ENCODE measurements around the gene TMEM186. TPM values are rescaled to one million over a fixed set of nuclear protein-coding genes. Genes with fewer than 3 reads are reported as not detected.

TMEM186 gene
- total and polyA plus RNA-seq, 2 of the 4 experiments (the other 2 are of a cell fraction), result 5.7 to 6.8 TPM

DNA sequence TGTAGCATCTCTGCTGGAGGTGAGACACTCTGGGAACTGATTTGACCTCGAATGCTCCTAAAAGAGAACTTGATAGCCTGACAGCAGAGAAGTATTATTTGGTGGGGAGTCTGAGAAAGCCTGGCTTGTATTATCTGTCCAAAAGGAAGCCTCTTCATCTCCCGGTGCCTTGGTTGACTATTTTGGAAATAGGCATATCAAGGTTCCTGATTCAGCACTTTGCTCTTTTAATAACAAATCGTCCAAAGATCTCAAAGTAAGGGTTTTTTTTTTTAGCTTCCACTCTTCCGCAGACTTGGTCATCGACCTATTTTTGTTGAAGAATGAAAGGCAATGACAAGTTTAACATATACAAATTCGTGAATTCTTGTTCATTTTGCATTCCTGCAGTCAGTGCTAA, 14.8 kb downstream of the TMEM186 start:
- no peak overlapping the region for H3K23ac ChIP-seq (ENCODE audit: low read depth, low read length)
- no peaks in the 10 kb centered on the region for H3K4me1 ChIP-seq (ENCODE audit: control insufficient read depth, insufficient read depth, low read length)
- ATAC-seq (ENCODE audit: low read depth) (no peak), DNase-seq (peak; percentile 6)
- H2AK5ac ChIP-seq (ENCODE audit: low read depth, low read length), result no peak overlapping the region
- no peak overlapping the region for H2BK120ac ChIP-seq (ENCODE audit: low read depth, low read length)
- no peak overlapping the region for H3K9ac ChIP-seq (ENCODE audit: low read depth, low read length)
- H3K4me3 ChIP-seq (ENCODE audit: insufficient read depth, low read depth, low read length), result no peak overlapping the region
- no peaks in the 10 kb centered on the region for H3K9me3 ChIP-seq (ENCODE audit: control insufficient read depth, insufficient read depth, low read length)
- H3K27me3 ChIP-seq (ENCODE audit: control insufficient read depth, insufficient read depth, low read length), result peaks cover 1% of the 10 kb centered on the region
- H4K8ac ChIP-seq (ENCODE audit: low read depth in 2 of 2, low read length in 2 of 2), result no peak overlapping the region
- H3K79me1 ChIP-seq (ENCODE audit: low read depth in 1 of 2, low read length in 2 of 2), result no peaks in the 10 kb centered on the region
- H4K91ac ChIP-seq (ENCODE audit: insufficient read depth, low read depth, low read length), result no peak overlapping the region
- intact Hi-C loops (cut with micrococcal nuclease) (no loop called here), in situ Hi-C loops (cut with MboI; ENCODE audit: low sequenced_read_pairs) (no loop called here), dilution Hi-C loops (cut with HindIII; ENCODE audit: low sequenced_read_pairs, unreplicated experiment) (no loop called here)
- H2AFZ ChIP-seq (replicated peaks; ENCODE audit: low read length, poor library complexity), result no peak overlapping the region
- CTCF ChIA-PET, result no interaction called here
- no TSS peak for BruUV-seq (replicated peaks)
- H3K18ac ChIP-seq (ENCODE audit: low read depth, low read length), result no peak overlapping the region
- H2AK9ac ChIP-seq (replicated peaks; ENCODE audit: low read depth, low read length, poor library complexity), result no peak overlapping the region
- no peaks in the 10 kb centered on the region for H3K9me1 ChIP-seq (ENCODE audit: insufficient read depth, low read length)
- WGBS, 2 experiments (ENCODE audit: extremely low coverage in 2 of 2, insufficient read length in 1 of 2), result 35% methylated on average over 4 of the region's 6 CpGs; no CpG with 5 or more reads in 1 of the 2 experiments
- H3K4ac ChIP-seq (ENCODE audit: low read depth, low read length), result no peak overlapping the region
- H3K36me3 ChIP-seq (ENCODE audit: control insufficient read depth, insufficient read depth, low read length), result no peaks in the 10 kb centered on the region
- H3K4me2 ChIP-seq (ENCODE audit: low read depth, low read length), result no peak overlapping the region
- no peak overlapping the region for H3K14ac ChIP-seq (replicated peaks; ENCODE audit: low read depth, low read length)
- no peak overlapping the region for H2BK15ac ChIP-seq (ENCODE audit: low read depth, low read length)
- H3K56ac ChIP-seq (ENCODE audit: extremely low read depth, insufficient read depth, low read length), result no peak overlapping the region
- POLR2A ChIA-PET (ENCODE audit: unreplicated experiment), result no interaction called here
- TF ChIP-seq MXI1 (IDR thresholded peaks at IDR 0.05; ENCODE audit: borderline replicate concordance, low read depth, low read length) (no peak), MAFK (IDR thresholded peaks at IDR 0.05; ENCODE audit: low read depth, low read length) (0 out of 2 replicates have a peak, but pooled peaks have one; percentile 14)
- no peak overlapping the region for H4K5ac ChIP-seq (ENCODE audit: low read depth, low read length)
- H3K27ac ChIP-seq (ENCODE audit: insufficient read depth, low read length), result no peak overlapping the region
- H4K20me1 ChIP-seq (ENCODE audit: insufficient read depth, low read length), result no peaks in the 10 kb centered on the region
- no peak overlapping the region for H2BK20ac ChIP-seq (ENCODE audit: low read depth, low read length)
- H2BK5ac ChIP-seq (ENCODE audit: low read depth, low read length, poor library complexity, severe bottlenecking), result no peak overlapping the region
